Gastrocnemius medialis (tissue), 4 donors: ENCODE data around the gene FSTL1. TPM values are rescaled to one million over a fixed set of nuclear protein-coding genes. Genes with fewer than 3 reads are reported as not detected.

Source experiments
- ATAC-seq, 2 donors: fragments of 150-250 bp; one replicate each; pipeline ENCODE4 v1.9.1; 2016
- DNase-seq, 2 donors: peaks; one replicate each; pipeline ENCODE4 v3.0.0-alpha.2; 2019
- H3K27ac ChIP-seq, 4 donors: fragments of 200-600 bp; sonication (generic); 1 replicate in 1 of 4; 2 replicates in 3 of 4; pipeline ENCODE4 v1.5.1; 2016 to 2018; ENCODE audit warnings: mild to moderate bottlenecking in 2 of 4, moderate library complexity in 1 of 4
- H3K27me3 ChIP-seq, 3 donors: fragments of 200-600 bp; sonication (generic) in 2 of 3; 1 replicate in 1 of 3; 2 replicates in 2 of 3; pipeline versions ENCODE4 v1.5.1 to v1.6.0; 2016 to 2019; ENCODE audit warnings: mild to moderate bottlenecking in 1 of 3, moderate library complexity in 1 of 3
- H3K36me3 ChIP-seq, 2 donors: fragments of 200-600 bp; sonication (generic) in 1 of 2; one replicate each; pipeline ENCODE4 v1.5.1; 2017 to 2018
- H3K4me1 ChIP-seq, 2 donors: fragments of 200-600 bp; sonication (generic) in 1 of 2; one replicate each; pipeline ENCODE4 v1.5.1; 2016 to 2017; ENCODE audit warnings: mild to moderate bottlenecking in 2 of 2
- H3K4me3 ChIP-seq, 4 donors: fragments of 200-600 bp; sonication (generic) in 3 of 4; 1 replicate in 1 of 4; 2 replicates in 3 of 4; pipeline ENCODE4 v1.5.1; 2016 to 2019; ENCODE audit warnings: mild to moderate bottlenecking in 2 of 4
- H3K9me3 ChIP-seq, 3 donors: fragments of 200-600 bp; sonication (generic) in 2 of 3; 1 replicate in 1 of 3; 2 replicates in 2 of 3; pipeline ENCODE4 v1.5.1; 2016 to 2019
- POLR2A ChIP-seq, 2 donors: fragments of 450-650 bp; IDR thresholded peaks; one replicate each; pipeline ENCODE4 v1.6.1; 2017; ENCODE audit warnings: antibody characterized with exemption in 2 of 2, mild to moderate bottlenecking in 2 of 2, moderate library complexity in 2 of 2
- in situ Hi-C, 4 donors: fragments of 200-750 bp; cut with MboI; loops; one replicate each; pipeline versions ENCODE4 v1.15.0 to v1.8.0; 2017; ENCODE audit warnings: low sequenced_read_pairs in 4 of 4
- intact Hi-C: fragments of 100-400 bp; cut with DNase I; formaldehyde crosslinking; loops from one replicate; pipeline ENCODE4 v1.15.1; 2023; ENCODE audit warnings: low total_unique reads
- total RNA-seq, 4 donors: library from RNA; depleted of rRNA; stranded (reverse); fragments of >200 nt; gene quantifications; one replicate each; pipeline versions ENCODE4 v1.1.0 to v1.2.3, GENCODE V29; 2016
- TF ChIP-seq, protein P1 (sequence below), 5 experiments: fragments of 450-650 bp in 3 of 5; fragments of 200-600 bp in 2 of 5; sonication (generic) in 2 of 5; IDR thresholded peaks in 4 of 5; conservative IDR thresholded peaks in 1 of 5; 1 replicate in 4 of 5; 2 replicates in 1 of 5; pipeline ENCODE4 v1.5.1; 2016 to 2019; ENCODE audit warnings: antibody characterized with exemption in 5 of 5, mild to moderate bottlenecking in 3 of 5, moderate library complexity in 3 of 5

The FSTL1 gene
- total RNA-seq, 4 donors from 2014 or later, result 33.4 to 77.5 (median 44.0) TPM

- no peak for TF ChIP-seq POLR2A (IDR thresholded peaks at IDR 0.05)
- TF ChIP-seq, protein P1, sequence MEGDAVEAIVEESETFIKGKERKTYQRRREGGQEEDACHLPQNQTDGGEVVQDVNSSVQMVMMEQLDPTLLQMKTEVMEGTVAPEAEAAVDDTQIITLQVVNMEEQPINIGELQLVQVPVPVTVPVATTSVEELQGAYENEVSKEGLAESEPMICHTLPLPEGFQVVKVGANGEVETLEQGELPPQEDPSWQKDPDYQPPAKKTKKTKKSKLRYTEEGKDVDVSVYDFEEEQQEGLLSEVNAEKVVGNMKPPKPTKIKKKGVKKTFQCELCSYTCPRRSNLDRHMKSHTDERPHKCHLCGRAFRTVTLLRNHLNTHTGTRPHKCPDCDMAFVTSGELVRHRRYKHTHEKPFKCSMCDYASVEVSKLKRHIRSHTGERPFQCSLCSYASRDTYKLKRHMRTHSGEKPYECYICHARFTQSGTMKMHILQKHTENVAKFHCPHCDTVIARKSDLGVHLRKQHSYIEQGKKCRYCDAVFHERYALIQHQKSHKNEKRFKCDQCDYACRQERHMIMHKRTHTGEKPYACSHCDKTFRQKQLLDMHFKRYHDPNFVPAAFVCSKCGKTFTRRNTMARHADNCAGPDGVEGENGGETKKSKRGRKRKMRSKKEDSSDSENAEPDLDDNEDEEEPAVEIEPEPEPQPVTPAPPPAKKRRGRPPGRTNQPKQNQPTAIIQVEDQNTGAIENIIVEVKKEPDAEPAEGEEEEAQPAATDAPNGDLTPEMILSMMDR (IDR thresholded peaks at IDR 0.05 in 4 of 5, conservative IDR thresholded peaks at IDR 0.05 in 1 of 5), result no peak
Observed at GRCh38 chr3:120473896-120474675, 23.3 kb upstream of the FSTL1 start.

GRCh38 chr3:120473389-120473788, 22.6 kb upstream of the FSTL1 start:
- no peaks in the 10 kb centered on the region for H3K9me3 ChIP-seq
- intact Hi-C loops (no loop called here), in situ Hi-C loops (no loop called here)
- no peak overlapping the region for H3K27ac ChIP-seq
- no peaks in the 10 kb centered on the region for H3K27me3 ChIP-seq
- no peaks in the 10 kb centered on the region for H3K36me3 ChIP-seq
- H3K4me1 ChIP-seq, result no peaks in the 10 kb centered on the region
- TF ChIP-seq, protein P1 (IDR thresholded peaks at IDR 0.05 in 4 of 5, conservative IDR thresholded peaks at IDR 0.05 in 1 of 5), result no peak
- no peak for DNase-seq
- no peak for ATAC-seq
- H3K4me3 ChIP-seq, result no peak overlapping the region

More at GRCh38 chr3:120473896-120474675, 23.3 kb upstream of the FSTL1 start:
- in situ Hi-C loops (no loop called here), intact Hi-C loops (no loop called here)
- Histone ChIP-seq H3K27me3 (no peaks in the 10 kb centered on the region), H3K27ac (no peak overlapping the region), H3K4me1 (no peaks in the 10 kb centered on the region), H3K9me3 (no peaks in the 10 kb centered on the region), H3K4me3 (no peak overlapping the region), H3K36me3 (no peaks in the 10 kb centered on the region)
- ATAC-seq (no peak), DNase-seq (no peak)

DNA sequence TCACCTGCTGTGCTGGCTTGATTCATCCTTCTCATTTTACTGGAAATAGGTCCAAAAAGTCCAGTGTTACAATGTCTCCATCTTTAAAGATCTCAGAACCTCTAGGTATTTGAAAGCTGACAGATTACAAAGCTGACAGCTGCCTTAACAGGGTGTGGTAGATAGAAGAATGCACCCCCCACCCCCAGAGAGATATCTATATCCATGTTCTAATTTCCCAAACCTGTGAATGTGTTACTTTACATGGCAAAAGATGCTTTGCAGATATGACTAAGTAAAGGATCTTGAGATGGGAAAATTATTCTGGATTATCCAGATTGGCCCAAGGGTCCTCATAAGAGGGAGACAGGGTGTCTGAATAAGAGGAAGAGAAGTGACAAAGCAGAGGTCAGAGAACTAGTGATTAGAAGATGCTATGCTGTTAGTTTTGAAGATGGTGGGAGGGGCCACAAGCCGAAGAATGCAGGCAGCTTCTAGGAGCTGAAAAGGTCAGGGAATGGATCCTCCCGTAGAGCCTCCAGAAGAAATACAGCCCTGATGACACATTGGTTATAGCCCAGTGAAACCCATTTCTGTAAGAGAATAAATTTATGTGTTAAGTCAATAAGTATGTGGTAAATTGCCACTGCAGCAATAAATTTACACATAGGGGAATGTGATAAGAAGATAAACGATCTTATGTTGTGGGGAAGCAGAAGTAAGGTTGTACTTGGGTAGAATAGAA, 21.5 kb upstream of the FSTL1 start:
- Histone ChIP-seq H3K27me3 (no peaks in the 10 kb centered on the region), H3K36me3 (no peaks in the 10 kb centered on the region), H3K9me3 (no peaks in the 10 kb centered on the region), H3K4me1 (no peaks in the 10 kb centered on the region), H3K27ac (no peak overlapping the region), H3K4me3 (no peak overlapping the region)
- ATAC-seq (no peak), DNase-seq (no peak)
- intact Hi-C loops (no loop called here), in situ Hi-C loops (no loop called here)
- TF ChIP-seq, protein P1 (IDR thresholded peaks at IDR 0.05 in 4 of 5, conservative IDR thresholded peaks at IDR 0.05 in 1 of 5), result no peak
- TF ChIP-seq POLR2A (IDR thresholded peaks at IDR 0.05), result no peak

- ATAC-seq, result no peak
- intact Hi-C loops, result no loop called here
Observed at GRCh38 chr3:120471643-120472042, 20.9 kb upstream of the FSTL1 start.

More at GRCh38 chr3:120471643-120472042, 20.9 kb upstream of the FSTL1 start:
- no peak for DNase-seq
- Histone ChIP-seq H3K27ac (no peak overlapping the region), H3K27me3 (no peaks in the 10 kb centered on the region), H3K4me1 (no peaks in the 10 kb centered on the region), H3K36me3 (no peaks in the 10 kb centered on the region), H3K9me3 (no peaks in the 10 kb centered on the region), H3K4me3 (no peak overlapping the region)
- TF ChIP-seq POLR2A (IDR thresholded peaks at IDR 0.05), result no peak
- TF ChIP-seq, protein P1 (IDR thresholded peaks at IDR 0.05 in 4 of 5, conservative IDR thresholded peaks at IDR 0.05 in 1 of 5), result no peak
- in situ Hi-C loops, result no loop called here
